A673 (cell line): Measurements from ENCODE around the gene LMF1. TPM values are rescaled to one million over a fixed set of nuclear protein-coding genes. Genes with fewer than 3 reads are reported as not detected.

Experiments
- BruUV-seq: library from RNA; stranded (reverse); fragments of 400-500 nt; replicated peaks from 2 replicates; lab custom pipeline; 2021; lab: Mats Ljungman, UMichigan
- CTCF ChIA-PET: fragments of 300-600 bp; sonication (Branson Sonifier 250); formaldehyde crosslinking; loops from one replicate; lab custom pipeline; 2022; ENCODE audit warnings: antibody characterized with exemption; lab: Charles Lee
- POLR2A ChIA-PET: fragments of 300-600 bp; sonication (Branson Sonifier 250); formaldehyde crosslinking; loops from one replicate; lab custom pipeline; 2022; ENCODE audit warnings: antibody characterized with exemption; ENCODE audit not compliant: low non-redundant PET; lab: Charles Lee
- DNase-seq: peaks from one replicate; pipeline ENCODE4 v3.0.0-alpha.2; 2015; ENCODE audit warnings: low spot score
- H3K27ac ChIP-seq: fragments of 200-600 bp; sonication (generic); 2 replicates; pipeline ENCODE4 v1.5.1; 2016; ENCODE audit warnings: mixed run types, low read depth, mild to moderate bottlenecking, mixed read lengths, antibody characterized with exemption, low read length; ENCODE audit not compliant: poor library complexity, severe bottlenecking
- H3K27me3 ChIP-seq: fragments of 200-600 bp; sonication (generic); replicated peaks from 2 replicates; pipeline ENCODE4 v1.6.1; 2017; ENCODE audit warnings: mixed run types, low read depth, mild to moderate bottlenecking, mixed read lengths, antibody characterized with exemption, low read length; ENCODE audit not compliant: insufficient read depth, poor library complexity
- H3K36me3 ChIP-seq: fragments of 200-600 bp; sonication (generic); 2 replicates; pipeline ENCODE4 v1.6.1; 2016; ENCODE audit warnings: mixed run types, mild to moderate bottlenecking, mixed read lengths, antibody characterized with exemption, low read length; ENCODE audit not compliant: insufficient read depth, poor library complexity, severe bottlenecking
- H3K4me1 ChIP-seq: fragments of 200-600 bp; sonication (generic); 2 replicates; pipeline ENCODE4 v1.6.1; 2017; ENCODE audit warnings: mixed run types, mild to moderate bottlenecking, mixed read lengths, antibody characterized with exemption, low read length; ENCODE audit not compliant: insufficient read depth, poor library complexity, severe bottlenecking
- H3K4me3 ChIP-seq: fragments of 200-600 bp; sonication (generic); 2 replicates; pipeline ENCODE4 v1.5.1; 2016; ENCODE audit warnings: low read depth, mixed run types, mild to moderate bottlenecking, mixed read lengths, low read length; ENCODE audit not compliant: poor library complexity, severe bottlenecking
- H3K9me3 ChIP-seq: fragments of 200-600 bp; sonication (generic); 2 replicates; pipeline ENCODE4 v1.6.1; 2016; ENCODE audit warnings: mixed run types, low read depth, mild to moderate bottlenecking, mixed read lengths, antibody characterized with exemption, low read length; ENCODE audit not compliant: poor library complexity, severe bottlenecking
- EZH2 ChIP-seq: fragments of 200-600 bp; sonication (generic); IDR thresholded peaks from 2 replicates; pipeline ENCODE4 v1.6.1; 2017; ENCODE audit warnings: borderline replicate concordance, low read depth, mild to moderate bottlenecking, mixed read lengths, antibody characterized with exemption, low read length; ENCODE audit not compliant: poor library complexity, severe bottlenecking
- intact Hi-C: fragments of 100-400 bp; cut with micrococcal nuclease; formaldehyde crosslinking; loops from one replicate; pipeline ENCODE4 v1.10.0; 2022; ENCODE audit not compliant: unreplicated experiment
- total RNA-seq: library from RNA; stranded (reverse); gene quantifications from 2 replicates; pipeline ENCODE4 v1.2.3, GENCODE V29; 2021
- TF ChIP-seq, protein P1 (sequence below): fragments of 300-800, 200-600 bp; sonication (generic); conservative IDR thresholded peaks from 2 replicates; pipeline ENCODE4 v1.5.1; 2017; ENCODE audit warnings: low read depth, mild to moderate bottlenecking, antibody characterized with exemption, low read length, moderate library complexity, mixed read lengths

The LMF1 gene
- total RNA-seq, 1 experiment from 2014 or later: 21.0 TPM

DNA sequence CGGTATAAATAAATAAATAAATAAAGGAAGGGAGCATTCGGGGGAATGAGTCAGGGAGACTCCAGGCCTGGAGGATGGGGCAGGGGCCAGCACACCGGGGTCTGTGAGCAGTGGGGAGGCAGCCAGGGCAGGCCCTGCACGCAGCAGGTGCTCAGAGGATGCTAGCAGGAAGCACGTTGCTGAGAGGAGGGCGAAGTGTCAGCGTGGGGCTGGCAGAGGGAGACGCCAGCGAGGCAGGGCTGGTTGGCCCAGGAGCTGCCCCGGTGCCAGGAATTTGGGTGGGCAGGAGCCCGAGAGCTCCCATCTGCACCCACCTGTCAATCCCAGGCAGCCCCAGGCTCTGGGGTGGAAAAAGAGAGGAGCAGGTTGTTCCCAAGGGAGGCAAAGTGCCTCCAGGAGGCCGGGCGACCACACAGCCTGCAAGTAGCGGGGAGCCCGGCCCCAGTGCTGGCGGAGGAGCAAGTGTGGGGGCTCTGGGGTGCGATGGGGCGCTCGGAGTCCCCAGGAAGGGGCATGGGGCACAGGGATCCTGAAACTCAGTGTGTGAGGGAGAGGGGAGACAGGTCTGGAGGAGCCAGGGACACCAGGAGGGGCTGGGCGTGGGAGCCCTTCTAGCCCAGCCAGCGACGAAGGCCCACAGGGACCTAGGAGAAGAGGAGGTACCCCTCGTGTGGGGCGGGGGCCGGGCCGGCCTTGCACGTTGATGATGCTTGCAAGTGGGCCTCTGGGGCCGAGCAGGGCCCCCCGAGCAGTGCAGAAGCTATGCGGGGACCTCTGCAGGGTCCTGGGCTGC, 38.8 kb upstream of the LMF1 start:
- BruUV-seq: no TSS peak
- CTCF ChIA-PET: interaction anchor here (0.6 kb wide), 2 partner anchors 20 to 48 kb away, joined by 3 to 5 read pairs; no protein-coding TSS in a partner anchor
- no peaks in the 10 kb centered on the region for H3K27me3 ChIP-seq
- no peaks in the 10 kb centered on the region for H3K36me3 ChIP-seq
- no peak overlapping the region for H3K4me3 ChIP-seq
- peak overlapping the region; percentile 54 for H3K27ac ChIP-seq
- DNase-seq: no peak
- intact Hi-C loops: no loop called here
- peaks cover 15% of the 10 kb centered on the region for H3K4me1 ChIP-seq
- no peaks in the 10 kb centered on the region for H3K9me3 ChIP-seq
- TF ChIP-seq, protein P1, sequence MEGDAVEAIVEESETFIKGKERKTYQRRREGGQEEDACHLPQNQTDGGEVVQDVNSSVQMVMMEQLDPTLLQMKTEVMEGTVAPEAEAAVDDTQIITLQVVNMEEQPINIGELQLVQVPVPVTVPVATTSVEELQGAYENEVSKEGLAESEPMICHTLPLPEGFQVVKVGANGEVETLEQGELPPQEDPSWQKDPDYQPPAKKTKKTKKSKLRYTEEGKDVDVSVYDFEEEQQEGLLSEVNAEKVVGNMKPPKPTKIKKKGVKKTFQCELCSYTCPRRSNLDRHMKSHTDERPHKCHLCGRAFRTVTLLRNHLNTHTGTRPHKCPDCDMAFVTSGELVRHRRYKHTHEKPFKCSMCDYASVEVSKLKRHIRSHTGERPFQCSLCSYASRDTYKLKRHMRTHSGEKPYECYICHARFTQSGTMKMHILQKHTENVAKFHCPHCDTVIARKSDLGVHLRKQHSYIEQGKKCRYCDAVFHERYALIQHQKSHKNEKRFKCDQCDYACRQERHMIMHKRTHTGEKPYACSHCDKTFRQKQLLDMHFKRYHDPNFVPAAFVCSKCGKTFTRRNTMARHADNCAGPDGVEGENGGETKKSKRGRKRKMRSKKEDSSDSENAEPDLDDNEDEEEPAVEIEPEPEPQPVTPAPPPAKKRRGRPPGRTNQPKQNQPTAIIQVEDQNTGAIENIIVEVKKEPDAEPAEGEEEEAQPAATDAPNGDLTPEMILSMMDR: no peak
- no peak for TF ChIP-seq EZH2
- POLR2A ChIA-PET: no interaction called here

DNA sequence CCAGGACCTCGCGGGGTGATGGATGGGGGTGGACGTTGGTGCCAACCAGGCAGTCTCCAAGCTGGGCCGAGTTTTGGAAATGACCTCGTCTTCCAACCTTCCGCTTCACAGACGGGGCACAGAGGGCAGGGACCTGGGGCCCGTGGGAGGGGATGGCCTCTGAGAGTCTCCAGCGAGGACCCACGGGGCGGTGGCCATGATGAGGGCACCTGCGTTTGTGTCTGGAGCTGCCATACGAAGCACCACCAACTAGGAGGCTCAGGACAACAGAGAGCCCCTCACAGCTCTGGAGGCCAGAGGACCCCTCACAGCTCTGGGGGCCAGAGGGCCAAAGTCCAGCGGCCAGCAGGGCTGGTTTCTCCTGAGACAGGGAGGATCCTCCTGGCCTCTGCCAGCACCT, 37.3 kb upstream of the LMF1 start:
- CTCF ChIA-PET: interaction anchor here (0.6 kb wide), 1 partner anchor 1912 kb away, joined by 6 read pairs; no protein-coding TSS in a partner anchor

DNA sequence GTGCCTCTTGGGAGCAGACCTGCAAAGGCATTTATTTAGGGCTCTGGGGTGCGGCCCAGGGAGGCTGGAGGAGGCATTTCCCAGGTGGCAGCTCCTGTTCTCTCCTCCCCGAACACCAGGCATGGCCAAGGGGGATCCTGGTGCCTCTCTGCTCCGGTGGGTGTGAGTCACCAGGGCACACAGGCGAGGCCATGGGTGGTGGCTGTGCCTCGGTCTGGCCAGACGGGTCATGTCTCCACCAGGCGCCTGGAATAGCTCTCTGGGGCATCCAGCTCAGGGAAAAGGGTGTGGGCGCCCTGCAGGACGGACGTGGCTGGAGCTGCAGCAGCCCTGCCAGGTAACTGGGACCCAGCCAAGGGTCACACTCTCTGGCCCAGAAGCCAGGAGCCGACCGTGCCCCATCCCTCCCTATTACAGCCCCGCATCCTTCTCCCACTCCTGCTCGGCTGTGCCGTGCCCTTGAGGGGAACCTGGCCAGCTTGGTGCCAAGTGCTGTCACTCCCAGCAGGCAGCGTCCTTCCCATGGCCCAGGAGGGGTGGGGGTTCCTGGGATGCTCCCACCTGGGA, 36.6 kb upstream of the LMF1 start:
- Histone ChIP-seq H3K4me3 (no peak overlapping the region), H3K27ac (no peak overlapping the region), H3K36me3 (no peaks in the 10 kb centered on the region), H3K4me1 (peaks cover 15% of the 10 kb centered on the region), H3K27me3 (no peaks in the 10 kb centered on the region), H3K9me3 (no peaks in the 10 kb centered on the region)
- ChIA-PET POLR2A (interaction anchor here (0.5 kb wide), 1 partner anchor 1199 kb away, joined by 3 read pairs; no protein-coding TSS in a partner anchor), CTCF (no interaction called here)
- no TSS peak for BruUV-seq
- no peak for DNase-seq
- intact Hi-C loops: no loop called here
- TF ChIP-seq EZH2: no peak
- TF ChIP-seq, protein P1: no peak

More for the DNA sequence above, 37.3 kb upstream of the LMF1 start:
- peaks cover 15% of the 10 kb centered on the region for H3K4me1 ChIP-seq
- intact Hi-C loops: no loop called here
- POLR2A ChIA-PET: no interaction called here
- no peak for DNase-seq
- H3K36me3 ChIP-seq: no peaks in the 10 kb centered on the region
- no TSS peak for BruUV-seq
- TF ChIP-seq, protein P1: no peak
- no peak for TF ChIP-seq EZH2
- no peak overlapping the region for H3K27ac ChIP-seq
- no peak overlapping the region for H3K4me3 ChIP-seq
- no peaks in the 10 kb centered on the region for H3K9me3 ChIP-seq
- H3K27me3 ChIP-seq: no peaks in the 10 kb centered on the region
